H1 (cell line): ENCODE data around the gene LILRB2. TPM values are rescaled to one million over a fixed set of nuclear protein-coding genes. Genes with fewer than 3 reads are reported as not detected.

ENCODE experiments used
- CTCF ChIA-PET: fragments of 300-600 bp; sonication (Branson Sonifier 250); formaldehyde crosslinking; loops from one replicate; lab custom pipeline; 2021; ENCODE audit not compliant: partially characterized antibody; lab: Charles Lee
- POLR2A ChIA-PET: fragments of 300-600 bp; sonication (Branson Sonifier 250); formaldehyde crosslinking; loops from one replicate; lab custom pipeline; 2021; ENCODE audit warnings: inconsistent platforms; ENCODE audit not compliant: partially characterized antibody; lab: Charles Lee
- DNase-seq, 2 experiments: peaks; one replicate each; pipeline versions ENCODE4 v3.0.0 to v3.0.0-alpha.2; 2010 to 2022; ENCODE audit warnings: low spot score in 2 of 2, low read depth in 1 of 2, mixed read lengths in 1 of 2
- FAIRE-seq: peaks from 2 replicates; lab custom pipeline; 2011; peaks lifted over from hg19 to GRCh38; lab: Jason Lieb, UNC
- H2AFZ ChIP-seq: 2 replicates; pipeline ENCODE4 v1.8.1; 2012; ENCODE audit warnings: low read length, inconsistent platforms
- H2AK5ac ChIP-seq: 2 replicates; pipeline ENCODE4 v1.6.1; 2013; ENCODE audit warnings: low read depth, low read length
- H2BK120ac ChIP-seq: replicated peaks from 2 replicates; pipeline ENCODE3; 2013; ENCODE audit warnings: low read depth, low read length, inconsistent platforms
- H2BK12ac ChIP-seq: 2 replicates; pipeline ENCODE4 v1.6.1; 2013; ENCODE audit warnings: low read depth, low read length
- H2BK15ac ChIP-seq: 2 replicates; pipeline ENCODE4 v1.6.1; 2013; ENCODE audit warnings: low read length
- H2BK20ac ChIP-seq: 2 replicates; pipeline ENCODE4 v1.6.1; 2013; ENCODE audit warnings: low read length
- H2BK5ac ChIP-seq: 2 replicates; pipeline ENCODE4 v1.6.1; 2013; ENCODE audit warnings: low read depth, low read length
- H3K14ac ChIP-seq: 2 replicates; pipeline ENCODE4 v1.6.1; 2013; ENCODE audit warnings: inconsistent platforms; ENCODE audit not compliant: insufficient read length
- H3K18ac ChIP-seq: 2 replicates; pipeline ENCODE4 v1.6.1; 2013; ENCODE audit warnings: low read length; ENCODE audit errors: extremely low read depth
- H3K23ac ChIP-seq: 2 replicates; pipeline ENCODE4 v1.6.1; 2013; ENCODE audit warnings: inconsistent platforms; ENCODE audit not compliant: insufficient read length
- H3K23me2 ChIP-seq: 2 replicates; pipeline ENCODE4 v1.6.1; 2013; ENCODE audit warnings: low read depth, low read length
- H3K27ac ChIP-seq: 2 replicates; pipeline ENCODE4 v1.6.1; 2011; ENCODE audit warnings: low read depth, low read length, inconsistent platforms
- H3K27me3 ChIP-seq, 4 experiments: replicated peaks in 1 of 4; 1 replicate in 1 of 4; 2 replicates in 3 of 4; pipeline versions ENCODE4 v1.6.1 to v1.8.1; 2011 to 2013; ENCODE audit warnings: low read length in 3 of 4, mild to moderate bottlenecking in 3 of 4, inconsistent platforms in 2 of 4, mixed read lengths in 2 of 4, moderate library complexity in 1 of 4; ENCODE audit not compliant: control insufficient read depth in 3 of 4, insufficient read depth in 3 of 4; ENCODE audit errors: extremely low read depth in 1 of 4
- H3K36me3 ChIP-seq, 4 experiments: 2 replicates each; pipeline versions ENCODE4 v1.6.1 to v1.8.1; 2011 to 2013; ENCODE audit warnings: mild to moderate bottlenecking in 4 of 4, low read length in 3 of 4, moderate library complexity in 2 of 4, control low read depth in 1 of 4, inconsistent platforms in 1 of 4; ENCODE audit not compliant: insufficient read depth in 4 of 4, control insufficient read depth in 2 of 4
- H3K4ac ChIP-seq: replicated peaks from 2 replicates; pipeline ENCODE3; 2013; ENCODE audit warnings: low read length, low read depth, mixed read lengths, inconsistent platforms; ENCODE audit not compliant: insufficient read length
- H3K4me1 ChIP-seq, 4 experiments: replicated peaks in 1 of 4; 1 replicate in 1 of 4; 2 replicates in 3 of 4; pipeline versions ENCODE4 v1.6.1 to v1.8.1; 2011 to 2013; ENCODE audit warnings: low read length in 3 of 4, inconsistent platforms in 2 of 4, mixed read lengths in 1 of 4; ENCODE audit not compliant: insufficient read depth in 4 of 4, control insufficient read depth in 3 of 4
- H3K4me2 ChIP-seq, 2 experiments: 2 replicates each; pipeline versions ENCODE4 v1.6.1 to v1.8.1; 2011 to 2013; ENCODE audit warnings: low read depth in 2 of 2, low read length in 2 of 2, control low read depth in 1 of 2, inconsistent platforms in 1 of 2, mild to moderate bottlenecking in 1 of 2; ENCODE audit not compliant: insufficient read depth in 1 of 2
- H3K4me3 ChIP-seq, 4 experiments: fragments of 200-600, 300-600 bp in 1 of 4; sonication (generic), shearing (Covaris generic), sonication (Bioruptor Twin) in 1 of 4; 2 replicates each; pipeline versions ENCODE4 v1.5.1 to v1.8.1; 2011 to 2016; ENCODE audit warnings: low read length in 4 of 4, low read depth in 3 of 4, control low read depth in 2 of 4, inconsistent platforms in 2 of 4, mild to moderate bottlenecking in 2 of 4, mixed read lengths in 1 of 4, moderate library complexity in 1 of 4; ENCODE audit not compliant: insufficient read depth in 2 of 4; ENCODE audit errors: extremely low read depth in 1 of 4
- H3K56ac ChIP-seq: replicated peaks from 2 replicates; pipeline ENCODE3; 2013; ENCODE audit warnings: low read depth, mild to moderate bottlenecking, mixed read lengths, low read length, inconsistent platforms; ENCODE audit not compliant: insufficient read length
- H3K79me1 ChIP-seq: 2 replicates; pipeline ENCODE4 v1.6.1; 2013; ENCODE audit warnings: low read depth, low read length, control low read depth
- H3K79me2 ChIP-seq, 2 experiments: 2 replicates each; pipeline versions ENCODE4 v1.6.1 to v1.8.1; 2012 to 2013; ENCODE audit warnings: low read length in 2 of 2, mild to moderate bottlenecking in 2 of 2, inconsistent platforms in 1 of 2; ENCODE audit not compliant: insufficient read depth in 2 of 2, control insufficient read depth in 1 of 2
- H3K9ac ChIP-seq, 4 experiments: replicated peaks in 1 of 4; 1 replicate in 1 of 4; 2 replicates in 3 of 4; pipeline versions ENCODE4 v1.6.1 to v1.8.1; 2011 to 2013; ENCODE audit warnings: low read depth in 3 of 4, low read length in 3 of 4, control low read depth in 2 of 4, mild to moderate bottlenecking in 2 of 4, moderate library complexity in 2 of 4, inconsistent platforms in 1 of 4; ENCODE audit errors: extremely low read depth in 1 of 4
- H3K9me3 ChIP-seq, 2 experiments: 2 replicates each; pipeline versions ENCODE4 v1.6.1 to v1.8.1; 2012 to 2013; ENCODE audit warnings: mild to moderate bottlenecking in 2 of 2, moderate library complexity in 2 of 2, control low read depth in 1 of 2, inconsistent platforms in 1 of 2, low read depth in 1 of 2, low read length in 1 of 2, mixed read lengths in 1 of 2; ENCODE audit not compliant: insufficient read depth in 2 of 2
- H4K20me1 ChIP-seq, 2 experiments: replicated peaks in 1 of 2; 2 replicates each; pipeline versions ENCODE3 to v1.8.1; 2011 to 2013; ENCODE audit warnings: inconsistent platforms in 2 of 2, low read length in 2 of 2, mild to moderate bottlenecking in 1 of 2; ENCODE audit not compliant: insufficient read depth in 2 of 2, control insufficient read depth in 1 of 2
- H4K5ac ChIP-seq: 2 replicates; pipeline ENCODE4 v1.6.1; 2013; ENCODE audit warnings: low read length, low read depth, mixed read lengths, inconsistent platforms; ENCODE audit not compliant: insufficient read length
- H4K8ac ChIP-seq: 2 replicates; pipeline ENCODE4 v1.8.0; 2013; ENCODE audit warnings: mild to moderate bottlenecking, moderate library complexity, low read length, inconsistent platforms; ENCODE audit not compliant: insufficient read depth; ENCODE audit errors: extremely low read depth
- H4K91ac ChIP-seq: replicated peaks from 2 replicates; pipeline ENCODE3; 2013; ENCODE audit warnings: low read length, mixed read lengths, inconsistent platforms; ENCODE audit not compliant: insufficient read length
- ATF2 ChIP-seq: IDR thresholded peaks from 2 replicates; pipeline ENCODE4 v1.6.1; 2012; ENCODE audit warnings: low read length, inconsistent platforms
- WGBS, 2 experiments: shearing (Covaris generic) in 1 of 2; methylation state at CpG; one replicate each; pipeline versions ENCODE4 v1.1.6 to v1.1.7; 2013 to 2015; ENCODE audit warnings: low lambda C conversion rate in 2 of 2, mixed read lengths in 2 of 2, inconsistent platforms in 1 of 2, low coverage in 1 of 2, missing lambda C conversion rate in 1 of 2; ENCODE audit not compliant: insufficient replicate concordance in 2 of 2, insufficient coverage in 1 of 2, insufficient read length in 1 of 2; ENCODE audit errors: extremely low coverage in 1 of 2, missing lambda C conversion rate in 1 of 2; 5-methylcytosine and 5-hydroxymethylcytosine counted together
- polyA plus RNA-seq, 7 experiments: library from polyadenylated mRNA; depleted of rRNA in 3 of 7; stranded (reverse) in 5 of 7; unstranded in 2 of 7; fragments of >200 nt in 5 of 7; fragments of 200-250 nt in 2 of 7; gene quantifications; 1 replicate in 5 of 7; 2 replicates in 1 of 7; 4 replicates in 1 of 7; pipeline versions ENCODE4 v1.2.1 to v1.2.3, GENCODE V29; 2011 to 2013; ENCODE audit warnings: missing spikeins in 2 of 7, mixed read lengths in 2 of 7
- total RNA-seq: library from RNA; stranded (reverse); fragmentation: NEBNext Ultra II Directional; extraction: Animal tissue kit (Norgen Biotek cat#: 25700); gene quantifications from 2 replicates; pipeline ENCODE4 v1.2.1, GENCODE V29; 2021

The LILRB2 gene
- total and polyA plus RNA-seq, 2 of the 8 experiments (the other 6 are each of a cell fraction or from before 2014, with no cell fraction given), result not detected

- no peak overlapping the region for H3K4me3 ChIP-seq
- no peak for TF ChIP-seq ATF2
Observed at GRCh38 chr19:54268936-54269335, 12.0 kb downstream of the LILRB2 start.

More at GRCh38 chr19:54268936-54269335, 12.0 kb downstream of the LILRB2 start:
- H2BK12ac ChIP-seq, result no peak overlapping the region
- H2BK5ac ChIP-seq, result no peak overlapping the region
- FAIRE-seq (no peak), DNase-seq (no peak)
- H2AK5ac ChIP-seq, result no peak overlapping the region
- H3K4me2 ChIP-seq, result no peak overlapping the region
- no peak overlapping the region for H2BK15ac ChIP-seq
- no peak overlapping the region for H3K9ac ChIP-seq
- H3K79me2 ChIP-seq, result no peaks in the 10 kb centered on the region
- no peak overlapping the region for H3K23ac ChIP-seq
- POLR2A ChIA-PET, result interaction anchor here (0.7 to 1.0 kb wide), 2 partner anchors 62 to 71 kb away, joined by 3 read pairs; no protein-coding TSS in a partner anchor
- no peak overlapping the region for H4K5ac ChIP-seq
- H3K9me3 ChIP-seq, result no peaks in the 10 kb centered on the region
- no peaks in the 10 kb centered on the region for H4K20me1 ChIP-seq
- H3K18ac ChIP-seq, result no peak overlapping the region
- no peak overlapping the region for H3K27ac ChIP-seq
- no peak overlapping the region for H3K56ac ChIP-seq
- no peak overlapping the region for H4K91ac ChIP-seq
- H3K23me2 ChIP-seq, result no peaks in the 10 kb centered on the region; the same call in 1 of the 2 replicates
- no peaks in the 10 kb centered on the region for H3K79me1 ChIP-seq
- CTCF ChIA-PET, result interaction anchor here (0.6 to 5.9 kb wide), 5 partner anchors 12 to 121 kb away, joined by 3 to 41 read pairs (median 5); partner anchors contain the start of gene LILRB5
- no peaks in the 10 kb centered on the region for H3K36me3 ChIP-seq
- H2BK20ac ChIP-seq, result no peak overlapping the region
- H3K4ac ChIP-seq, result no peak overlapping the region
- H3K14ac ChIP-seq, result no peak overlapping the region
- H3K27me3 ChIP-seq, result no peaks in the 10 kb centered on the region
- peaks cover 0 to 2% (median 0%) of the 10 kb centered on the region in 4 experiments; a peak in 2 of 7 replicates for H3K4me1 ChIP-seq
- WGBS, 2 experiments, result 71% methylated on average over 2 of the region's 2 CpGs; no CpG with 5 or more reads in 1 of the 2 experiments
- H2BK120ac ChIP-seq, result no peak overlapping the region
- no peak overlapping the region for H2AFZ ChIP-seq
- no peak overlapping the region for H4K8ac ChIP-seq
